ENCODE data around the gene POFUT2.

- TF ChIP-seq BACH2 (CRISPR knock-in tag; IDR thresholded peaks at IDR 0.05; ENCODE audit: borderline replicate concordance) (no peak), ZFP3 (CRISPR knock-in tag; IDR thresholded peaks at IDR 0.05) (no peak), ZC3H10 (CRISPR knock-in tag; IDR thresholded peaks at IDR 0.05) (no peak), ARNTL (CRISPR knock-in tag; IDR thresholded peaks at IDR 0.05; ENCODE audit: borderline replicate concordance, low read depth) (no peak)
Observed at GRCh38 chr21:45306832-45307571, 19.3 kb upstream of the POFUT2 start.
